ENCODE measurements around the gene RHOB.

The RHOB gene

GRCh38 chr2:20438334-20439192 is 8.3 kb upstream of the RHOB start:
- TF ChIP-seq CTCF (IDR thresholded peaks at IDR 0.05; ENCODE audit: low read depth, low read length) = no peak
- H3K4me3 ChIP-seq (ENCODE audit: low read depth, low read length) = no peak overlapping the region

GRCh38 chr2:20439193-20439475 is 7.7 kb upstream of the RHOB start:
- no peak for TF ChIP-seq CTCF (IDR thresholded peaks at IDR 0.05; ENCODE audit: low read depth, low read length)
- H3K4me3 ChIP-seq (ENCODE audit: low read depth, low read length) = no peak overlapping the region

GRCh38 chr2:20439503-20439902 is 7.4 kb upstream of the RHOB start:
- TF ChIP-seq CTCF (IDR thresholded peaks at IDR 0.05; ENCODE audit: low read depth, low read length) = no peak
- no peak overlapping the region for H3K4me3 ChIP-seq (ENCODE audit: low read depth, low read length)

- H3K4me3 ChIP-seq (ENCODE audit: low read depth, low read length) = no peak overlapping the region
- TF ChIP-seq CTCF (IDR thresholded peaks at IDR 0.05; ENCODE audit: low read depth, low read length) = no peak
These were observed 6.8 kb upstream of the RHOB start for GRCh38 chr2:20440001-20440560.

- no peak overlapping the region for H3K4me3 ChIP-seq (ENCODE audit: low read depth, low read length)
- peak; percentile 36; the same call in 1 of the 2 replicates for TF ChIP-seq CTCF (IDR thresholded peaks at IDR 0.05; ENCODE audit: low read depth, low read length)
These were observed 3.5 kb upstream of the RHOB start for GRCh38 chr2:20443276-20443920.

- no peak overlapping the region for H3K4me3 ChIP-seq (ENCODE audit: low read depth, low read length)
- TF ChIP-seq CTCF (IDR thresholded peaks at IDR 0.05; ENCODE audit: low read depth, low read length) = no peak
These were observed 2.5 kb upstream of the RHOB start for GRCh38 chr2:20444101-20444992.
